Measurements from ENCODE around the gene PLXNB2. TPM values are rescaled to one million over a fixed set of nuclear protein-coding genes. Genes with fewer than 3 reads are reported as not detected.

The PLXNB2 gene
- total and polyA plus RNA-seq, 8 donors: 89.3 to 216 (median 128) TPM

DNA sequence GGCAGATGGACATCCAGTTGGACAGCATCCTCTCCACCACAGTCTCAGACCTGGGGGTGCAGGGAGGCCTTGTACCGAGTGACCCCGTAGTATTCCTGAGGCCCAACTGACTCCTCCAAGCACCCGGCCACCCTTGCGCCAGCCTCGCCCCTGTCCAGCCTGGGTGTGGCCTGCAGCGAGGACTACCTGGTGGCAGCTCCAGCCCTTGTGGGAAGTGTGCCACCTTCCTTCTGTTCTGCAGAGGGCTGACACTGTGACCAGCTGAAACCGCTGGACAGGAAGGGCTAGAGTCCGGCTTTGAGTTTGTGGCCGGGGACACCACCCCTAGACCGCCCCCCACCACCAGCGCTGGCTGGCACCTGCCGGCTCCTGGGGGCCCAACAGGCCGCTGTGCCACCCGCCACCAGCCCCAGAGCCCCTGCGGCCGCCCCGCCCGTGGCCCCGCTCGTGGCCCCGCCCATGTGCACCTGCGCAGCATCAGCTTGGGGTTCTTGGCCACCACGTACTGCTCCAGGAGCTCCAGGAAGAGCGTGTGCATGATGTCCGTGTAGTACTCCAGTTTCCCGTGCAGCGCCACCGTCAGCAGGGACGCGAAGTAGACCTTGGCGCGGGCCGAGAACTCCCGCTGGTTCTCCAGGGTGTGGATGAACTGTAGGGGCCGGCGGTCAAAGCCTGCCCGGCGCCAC lies 27.3 kb downstream of the PLXNB2 start:
- WGBS, 2 donors: 92 to 96% methylated on average over 38 of the region's 38 CpGs
- ATAC-seq: no peak
- no peak for FAIRE-seq
- no peak overlapping the region for H3K4me3 ChIP-seq
- H3K27me3 ChIP-seq: no peaks in the 10 kb centered on the region
- H3K27ac ChIP-seq: no peak overlapping the region
- intact Hi-C loops (cut with DNase I): loop anchor here in 1 of 3 donors (5.0 kb wide), 1 partner anchor 42 kb away; no protein-coding TSS in a partner anchor
- H3K36me3 ChIP-seq: peaks cover 3 to 68% (median 38%) of the 10 kb centered on the region in 3 donors
- no peak for DNase-seq
- peaks cover 0 to 5% (median 0%) of the 10 kb centered on the region in 3 donors for H3K4me1 ChIP-seq
- no peaks in the 10 kb centered on the region for H3K9me3 ChIP-seq
- TF ChIP-seq, protein P1, sequence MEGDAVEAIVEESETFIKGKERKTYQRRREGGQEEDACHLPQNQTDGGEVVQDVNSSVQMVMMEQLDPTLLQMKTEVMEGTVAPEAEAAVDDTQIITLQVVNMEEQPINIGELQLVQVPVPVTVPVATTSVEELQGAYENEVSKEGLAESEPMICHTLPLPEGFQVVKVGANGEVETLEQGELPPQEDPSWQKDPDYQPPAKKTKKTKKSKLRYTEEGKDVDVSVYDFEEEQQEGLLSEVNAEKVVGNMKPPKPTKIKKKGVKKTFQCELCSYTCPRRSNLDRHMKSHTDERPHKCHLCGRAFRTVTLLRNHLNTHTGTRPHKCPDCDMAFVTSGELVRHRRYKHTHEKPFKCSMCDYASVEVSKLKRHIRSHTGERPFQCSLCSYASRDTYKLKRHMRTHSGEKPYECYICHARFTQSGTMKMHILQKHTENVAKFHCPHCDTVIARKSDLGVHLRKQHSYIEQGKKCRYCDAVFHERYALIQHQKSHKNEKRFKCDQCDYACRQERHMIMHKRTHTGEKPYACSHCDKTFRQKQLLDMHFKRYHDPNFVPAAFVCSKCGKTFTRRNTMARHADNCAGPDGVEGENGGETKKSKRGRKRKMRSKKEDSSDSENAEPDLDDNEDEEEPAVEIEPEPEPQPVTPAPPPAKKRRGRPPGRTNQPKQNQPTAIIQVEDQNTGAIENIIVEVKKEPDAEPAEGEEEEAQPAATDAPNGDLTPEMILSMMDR (IDR thresholded peaks at IDR 0.05): no peak

DNA sequence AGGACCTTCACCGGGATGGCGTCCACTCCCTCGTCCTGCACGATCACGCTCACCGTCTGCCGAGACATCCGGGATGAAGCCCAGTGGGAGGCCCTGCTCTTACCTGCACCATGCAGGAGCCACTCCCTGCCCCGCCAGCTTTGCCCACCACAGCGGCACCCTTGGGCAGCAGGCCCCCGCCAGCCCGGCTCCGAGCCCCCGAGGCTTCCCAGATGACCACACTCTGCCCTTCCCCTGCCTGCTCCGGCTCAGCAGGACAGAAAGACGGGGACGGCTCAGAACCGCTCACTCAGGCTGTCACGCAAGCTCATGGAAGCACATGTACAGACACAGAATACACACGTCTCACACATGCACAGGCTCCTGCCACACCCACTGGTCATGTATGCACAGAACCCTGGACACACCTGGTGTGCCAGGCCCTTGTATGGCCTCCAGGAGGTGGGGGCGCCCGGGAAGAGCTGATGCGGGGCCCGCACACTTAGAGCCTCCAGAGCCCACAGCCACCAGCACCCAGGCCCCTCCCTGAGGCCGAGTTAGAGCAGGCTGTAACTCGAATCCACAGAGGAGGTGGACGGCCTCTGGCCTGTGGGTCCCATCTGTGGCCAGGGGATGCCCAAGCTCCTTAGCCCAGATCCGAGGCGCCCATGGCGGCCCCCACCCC lies 28.4 kb downstream of the PLXNB2 start:
- H3K4me3 ChIP-seq: no peak overlapping the region
- no peak overlapping the region for H3K27ac ChIP-seq
- TF ChIP-seq, protein P1 (IDR thresholded peaks at IDR 0.05): no peak
- H3K9me3 ChIP-seq: no peaks in the 10 kb centered on the region
- DNase-seq (no peak), FAIRE-seq (no peak), ATAC-seq (no peak)
- H3K36me3 ChIP-seq: peaks cover 0 to 62% (median 41%) of the 10 kb centered on the region in 3 donors
- WGBS, 2 donors: 93% methylated on average over 29 to 30 of the region's 30 CpGs
- H3K27me3 ChIP-seq: no peaks in the 10 kb centered on the region
- intact Hi-C loops (cut with DNase I): loop anchor here in 2 of 3 donors (5.0 to 10.0 kb wide), 2 partner anchors 46 to 63 kb away; partner anchors contain the start of genes DENND6B (in 1 of the 2) and PPP6R2 (in 1 of the 2)
- H3K4me1 ChIP-seq: peaks cover 0 to 5% (median 0%) of the 10 kb centered on the region in 3 donors

DNA sequence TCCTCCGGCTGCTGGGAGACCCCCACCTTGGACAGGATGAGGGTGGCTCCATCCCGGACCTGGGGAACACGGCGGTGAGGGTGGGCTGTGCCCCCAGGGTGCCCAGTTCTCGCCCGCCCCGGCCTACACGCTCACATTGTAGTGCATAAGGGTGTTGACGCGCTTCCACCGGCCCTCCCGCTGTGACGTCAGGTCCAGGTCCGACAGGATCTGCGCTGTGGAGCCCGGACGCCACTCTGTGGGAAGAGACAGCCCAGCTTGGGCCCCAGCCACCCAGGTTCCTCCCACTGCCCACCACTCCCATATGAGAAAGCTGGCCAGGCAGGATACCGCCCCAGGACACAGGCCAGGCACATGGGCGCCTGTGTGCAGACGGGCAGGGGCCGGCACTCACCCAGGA lies 29.0 kb downstream of the PLXNB2 start:
- no peak for FAIRE-seq
- H3K27me3 ChIP-seq: no peaks in the 10 kb centered on the region
- peaks cover 0 to 5% (median 0%) of the 10 kb centered on the region in 3 donors for H3K4me1 ChIP-seq
- 95 to 96% methylated on average over 18 to 21 of the region's 21 CpGs for WGBS, 2 donors
- no peak overlapping the region for H3K27ac ChIP-seq
- intact Hi-C loops (cut with DNase I): loop anchor here in 2 of 3 donors (5.0 to 10.0 kb wide), 2 partner anchors 46 to 64 kb away; partner anchors contain the start of genes DENND6B (in 1 of the 2) and PPP6R2 (in 1 of the 2)
- TF ChIP-seq, protein P1 (IDR thresholded peaks at IDR 0.05): no peak
- ATAC-seq: no peak
- peaks cover 0 to 57% (median 41%) of the 10 kb centered on the region in 3 donors for H3K36me3 ChIP-seq
- no peak overlapping the region for H3K4me3 ChIP-seq
- DNase-seq: no peak
- no peaks in the 10 kb centered on the region for H3K9me3 ChIP-seq

DNA sequence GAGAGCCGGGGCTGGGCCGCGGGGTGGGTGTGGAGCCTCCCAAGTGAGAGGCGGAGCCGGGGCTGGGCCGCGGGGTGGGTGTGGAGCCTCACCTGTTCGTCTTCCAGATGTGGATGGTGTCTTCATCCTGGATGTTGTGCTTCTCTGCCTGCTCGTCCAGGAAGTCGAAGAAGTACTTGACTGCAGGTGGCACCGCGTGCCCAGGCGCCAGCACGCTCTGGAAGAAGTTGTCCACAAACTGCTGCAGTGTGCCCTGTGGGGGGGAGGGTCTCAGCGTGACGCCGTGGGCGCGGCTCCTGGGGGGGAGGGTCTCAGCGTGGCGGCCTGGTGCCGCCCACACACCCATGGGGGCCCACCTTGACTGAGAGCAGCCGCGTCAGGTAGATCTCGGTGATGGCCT lies 29.7 kb downstream of the PLXNB2 start:
- no peak overlapping the region for H3K27ac ChIP-seq
- no peaks in the 10 kb centered on the region for H3K9me3 ChIP-seq
- intact Hi-C loops (cut with DNase I): loop anchor here in 2 of 3 donors (5.0 to 10.0 kb wide), 2 partner anchors 47 to 65 kb away; partner anchors contain the start of genes DENND6B (in 1 of the 2) and PPP6R2 (in 1 of the 2)
- no peak for FAIRE-seq
- peaks cover 0 to 50% (median 41%) of the 10 kb centered on the region in 3 donors for H3K36me3 ChIP-seq
- H3K4me1 ChIP-seq: peaks cover 0 to 2% (median 0%) of the 10 kb centered on the region in 3 donors
- H3K4me3 ChIP-seq: no peak overlapping the region
- 90 to 91% methylated on average over 25 of the region's 25 CpGs for WGBS, 2 donors
- H3K27me3 ChIP-seq: no peaks in the 10 kb centered on the region
- ATAC-seq: no peak
- TF ChIP-seq, protein P1 (IDR thresholded peaks at IDR 0.05): no peak
- DNase-seq: no peak
